ENCODE data around the gene BCAS3.

DNA sequence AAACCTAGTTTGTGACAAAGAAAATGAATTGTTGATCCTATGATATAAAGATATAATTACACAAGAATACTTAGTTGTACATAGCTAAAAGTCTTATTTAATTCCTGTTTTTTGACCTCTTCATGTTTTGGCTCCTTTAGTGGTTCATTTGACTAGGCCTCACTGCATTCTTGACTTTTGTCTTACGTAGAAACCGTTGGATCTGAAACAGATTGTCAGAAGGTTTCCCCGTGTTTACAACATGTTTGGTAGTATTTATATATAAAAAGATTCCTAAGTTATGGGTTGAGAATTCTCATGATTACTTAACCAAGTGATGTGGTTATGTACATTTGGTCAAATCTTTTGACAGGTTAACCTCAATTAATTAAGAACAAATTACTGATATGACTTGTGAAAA, 162.8 kb downstream of the BCAS3 start:
- TF ChIP-seq EZH2phosphoT487 (IDR thresholded peaks at IDR 0.05; ENCODE audit: borderline replicate concordance, low read depth, low read length) = no peak
- TF ChIP-seq, protein P1, sequence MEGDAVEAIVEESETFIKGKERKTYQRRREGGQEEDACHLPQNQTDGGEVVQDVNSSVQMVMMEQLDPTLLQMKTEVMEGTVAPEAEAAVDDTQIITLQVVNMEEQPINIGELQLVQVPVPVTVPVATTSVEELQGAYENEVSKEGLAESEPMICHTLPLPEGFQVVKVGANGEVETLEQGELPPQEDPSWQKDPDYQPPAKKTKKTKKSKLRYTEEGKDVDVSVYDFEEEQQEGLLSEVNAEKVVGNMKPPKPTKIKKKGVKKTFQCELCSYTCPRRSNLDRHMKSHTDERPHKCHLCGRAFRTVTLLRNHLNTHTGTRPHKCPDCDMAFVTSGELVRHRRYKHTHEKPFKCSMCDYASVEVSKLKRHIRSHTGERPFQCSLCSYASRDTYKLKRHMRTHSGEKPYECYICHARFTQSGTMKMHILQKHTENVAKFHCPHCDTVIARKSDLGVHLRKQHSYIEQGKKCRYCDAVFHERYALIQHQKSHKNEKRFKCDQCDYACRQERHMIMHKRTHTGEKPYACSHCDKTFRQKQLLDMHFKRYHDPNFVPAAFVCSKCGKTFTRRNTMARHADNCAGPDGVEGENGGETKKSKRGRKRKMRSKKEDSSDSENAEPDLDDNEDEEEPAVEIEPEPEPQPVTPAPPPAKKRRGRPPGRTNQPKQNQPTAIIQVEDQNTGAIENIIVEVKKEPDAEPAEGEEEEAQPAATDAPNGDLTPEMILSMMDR (conservative IDR thresholded peaks at IDR 0.05; ENCODE audit: low read length) = no peak
